ENCODE data around the gene KIF3C. TPM values are rescaled to one million over a fixed set of nuclear protein-coding genes. Genes with fewer than 3 reads are reported as not detected.
A peak's percentile ranks its signal among the peaks of the same experiment; 100 is the strongest.
"Not testable (repeated sequence)": the region's sequence is repeated elsewhere in the genome, so short reads cannot be mapped to it uniquely, and the experiment has no call there.

Gene KIF3C
- total RNA-seq (6.6 TPM), polyA plus RNA-seq (1 to 10 TPM in 1 of 4 donors, under 1 TPM in 3; 0.07 to 1.2 (median 0.68) TPM)

DNA sequence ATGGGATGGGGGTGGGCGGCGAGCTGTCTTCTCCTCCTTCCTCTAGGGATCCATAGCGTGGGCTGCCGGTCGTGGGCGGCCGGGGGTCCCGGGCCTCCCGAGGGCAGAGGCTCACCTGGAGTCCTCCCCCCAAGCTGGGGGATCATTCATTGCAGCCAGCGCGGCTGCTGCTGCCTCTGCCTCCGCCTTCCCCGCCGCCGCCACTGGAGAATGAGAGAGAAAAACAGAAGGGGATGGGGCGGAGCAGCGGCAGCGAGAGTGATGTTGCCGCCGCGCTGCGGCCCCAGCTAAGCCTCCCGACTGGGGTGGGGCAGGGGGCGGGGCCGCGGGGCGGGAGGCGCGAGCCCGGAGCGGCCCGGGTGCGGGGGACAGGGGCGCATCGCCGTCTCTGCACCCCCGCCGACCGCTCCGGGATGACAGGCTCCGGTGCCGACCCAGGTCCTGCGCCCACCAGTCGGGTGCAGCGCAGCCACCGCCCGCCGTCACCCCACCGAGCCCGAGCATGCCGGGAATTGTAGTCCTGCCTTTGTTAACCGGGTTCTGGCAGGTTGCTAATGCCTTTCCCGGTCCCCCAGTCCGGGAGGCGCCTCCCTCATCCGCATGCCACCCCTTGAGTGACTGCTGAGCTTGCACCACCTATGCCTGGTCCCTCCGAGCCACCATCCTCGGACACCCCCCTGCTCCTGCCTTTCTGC, at the start of gene KIF3C:
Gene KIF3C (minus strand): TSS at position 225 of the 695 bp plus-strand sequence. CDS start 580 bp downstream, outside the sequence.
- Histone ChIP-seq H3K9me3 (ENCODE audit: control insufficient read depth in 2 of 2, low read length in 2 of 2) (no peaks in the 10 kb centered on the region), H3K4me1 (ENCODE audit: control insufficient read depth, insufficient read depth, low read length, poor library complexity, severe bottlenecking) (peaks cover 11% of the 10 kb centered on the region), H3K27ac (ENCODE audit: insufficient read depth, low read length, poor library complexity, severe bottlenecking) (peak within 1 kb of the TSS; percentile 55), H3K27me3 (ENCODE audit: control insufficient read depth, insufficient read depth, low read length) (no peaks in the 10 kb centered on the region), H3K36me3 (ENCODE audit: control insufficient read depth, insufficient read depth, low read length) (no peaks in the 10 kb centered on the region), H3K4me3 (ENCODE audit: low read depth, low read length) (no peak within 1 kb of the TSS)
- DNase-seq (peak; percentile 68 to 80 (median 74)), ATAC-seq (ENCODE audit: low read depth in 2 of 2) (peak; percentile 88)
- Mint-ChIP-seq H3K4me3 (peak within 1 kb of the TSS; percentile 89 to 95 (median 90)), H3K27ac (peak within 1 kb of the TSS; percentile 54 to 87 (median 73)), H3K9me3 (no peaks in the 10 kb centered on the region), H3K27me3 (peaks cover 7% of the 10 kb centered on the region), H3K36me3 (peaks cover 7% of the 10 kb centered on the region), H3K4me1 (peaks cover 5 to 39% (median 20%) of the 10 kb centered on the region in 4 donors)

GRCh38 chr2:26028083-26028482, 45.8 kb upstream of the KIF3C start:
- not testable (repeated sequence) for H3K9me3 ChIP-seq (ENCODE audit: control insufficient read depth in 2 of 2, low read length in 2 of 2); H3K9me3 Mint-ChIP-seq; H3K4me3 ChIP-seq (ENCODE audit: low read depth, low read length); H3K36me3 ChIP-seq (ENCODE audit: control insufficient read depth, insufficient read depth, low read length); H3K27ac ChIP-seq (ENCODE audit: insufficient read depth, low read length, poor library complexity, severe bottlenecking); ATAC-seq (ENCODE audit: low read depth in 2 of 2); H3K27me3 ChIP-seq (ENCODE audit: control insufficient read depth, insufficient read depth, low read length); H3K36me3 Mint-ChIP-seq; H3K4me1 Mint-ChIP-seq; H3K27me3 Mint-ChIP-seq; H3K4me1 ChIP-seq (ENCODE audit: control insufficient read depth, insufficient read depth, low read length, poor library complexity, severe bottlenecking); H3K27ac Mint-ChIP-seq; H3K4me3 Mint-ChIP-seq; DNase-seq

DNA sequence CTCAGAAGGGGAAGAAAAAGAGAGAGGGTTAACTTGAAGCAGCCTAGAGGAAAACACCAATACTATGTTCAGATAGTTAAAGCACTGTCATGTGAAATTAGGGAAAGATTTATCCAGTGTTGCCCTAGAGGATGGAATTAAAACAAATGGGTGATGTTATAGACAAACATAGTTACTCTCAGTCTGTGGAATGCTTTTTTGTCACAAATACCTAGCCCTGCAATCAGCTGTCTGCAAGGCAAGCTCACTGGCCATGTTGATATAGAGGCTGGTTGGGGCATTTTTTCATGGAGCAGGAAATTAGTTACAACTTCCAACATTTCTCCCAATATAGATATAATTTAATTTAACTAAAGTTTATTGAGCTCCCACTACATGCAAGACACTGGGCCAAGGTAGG, 43.2 kb upstream of the KIF3C start:
- no peaks in the 10 kb centered on the region for H3K4me1 ChIP-seq (ENCODE audit: control insufficient read depth, insufficient read depth, low read length, poor library complexity, severe bottlenecking)
- no peak for ATAC-seq (ENCODE audit: low read depth in 2 of 2)
- no peaks in the 10 kb centered on the region for H3K27me3 ChIP-seq (ENCODE audit: control insufficient read depth, insufficient read depth, low read length)
- H3K36me3 Mint-ChIP-seq, result no peaks in the 10 kb centered on the region
- H3K27me3 Mint-ChIP-seq, result no peaks in the 10 kb centered on the region
- no peaks in the 10 kb centered on the region for H3K9me3 Mint-ChIP-seq
- H3K4me3 Mint-ChIP-seq, result no peak overlapping the region
- no peaks in the 10 kb centered on the region for H3K4me1 Mint-ChIP-seq
- H3K27ac ChIP-seq (ENCODE audit: insufficient read depth, low read length, poor library complexity, severe bottlenecking), result no peak overlapping the region
- H3K36me3 ChIP-seq (ENCODE audit: control insufficient read depth, insufficient read depth, low read length), result no peaks in the 10 kb centered on the region
- DNase-seq, result no peak
- H3K4me3 ChIP-seq (ENCODE audit: low read depth, low read length), result no peak overlapping the region
- no peak overlapping the region for H3K27ac Mint-ChIP-seq
- no peaks in the 10 kb centered on the region for H3K9me3 ChIP-seq (ENCODE audit: control insufficient read depth in 2 of 2, low read length in 2 of 2)

- no peaks in the 10 kb centered on the region for H3K4me1 ChIP-seq (ENCODE audit: control insufficient read depth, insufficient read depth, low read length, poor library complexity, severe bottlenecking)
- no peaks in the 10 kb centered on the region for H3K4me1 Mint-ChIP-seq
- no peaks in the 10 kb centered on the region for H3K9me3 ChIP-seq (ENCODE audit: control insufficient read depth in 2 of 2, low read length in 2 of 2)
- no peak overlapping the region for H3K27ac ChIP-seq (ENCODE audit: insufficient read depth, low read length, poor library complexity, severe bottlenecking)
- DNase-seq, result no peak
- H3K4me3 Mint-ChIP-seq, result no peak overlapping the region
- no peak for ATAC-seq (ENCODE audit: low read depth in 2 of 2)
- no peaks in the 10 kb centered on the region for H3K9me3 Mint-ChIP-seq
- H3K36me3 Mint-ChIP-seq, result no peaks in the 10 kb centered on the region
- H3K36me3 ChIP-seq (ENCODE audit: control insufficient read depth, insufficient read depth, low read length), result no peaks in the 10 kb centered on the region
- no peak overlapping the region for H3K27ac Mint-ChIP-seq
- no peaks in the 10 kb centered on the region for H3K27me3 Mint-ChIP-seq
- no peak overlapping the region for H3K4me3 ChIP-seq (ENCODE audit: low read depth, low read length)
- H3K27me3 ChIP-seq (ENCODE audit: control insufficient read depth, insufficient read depth, low read length), result no peaks in the 10 kb centered on the region
Observed at GRCh38 chr2:26024260-26024659, 42.0 kb upstream of the KIF3C start.

DNA sequence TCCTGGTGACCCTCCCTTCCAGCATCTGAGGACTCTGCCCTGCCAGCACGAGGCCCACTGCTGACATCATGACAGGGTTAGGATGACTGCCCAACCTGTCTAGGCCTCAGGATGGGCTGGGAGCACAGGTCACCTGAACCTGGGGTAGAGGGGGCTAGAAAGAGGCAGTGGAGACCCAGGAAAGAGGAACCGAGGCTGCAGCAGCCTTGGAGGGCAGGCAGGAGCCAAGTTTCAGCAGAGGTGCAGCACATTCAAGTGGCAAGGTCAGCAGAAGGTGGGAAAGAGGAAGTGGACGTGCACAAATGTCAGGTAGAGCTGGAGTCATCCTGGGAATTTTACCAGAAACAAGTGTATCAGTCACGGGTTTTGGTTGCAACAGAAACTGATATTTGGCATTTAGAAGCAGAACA, 37.9 kb upstream of the KIF3C start:
- Mint-ChIP-seq H3K27ac (no peak overlapping the region), H3K4me3 (no peak overlapping the region)

GRCh38 chr2:26018184-26019055, 36.1 kb upstream of the KIF3C start:
- Histone ChIP-seq H3K36me3 (ENCODE audit: control insufficient read depth, insufficient read depth, low read length) (no peaks in the 10 kb centered on the region), H3K4me3 (ENCODE audit: low read depth, low read length) (no peak overlapping the region), H3K27me3 (ENCODE audit: control insufficient read depth, insufficient read depth, low read length) (no peaks in the 10 kb centered on the region), H3K4me1 (ENCODE audit: control insufficient read depth, insufficient read depth, low read length, poor library complexity, severe bottlenecking) (no peaks in the 10 kb centered on the region), H3K27ac (ENCODE audit: insufficient read depth, low read length, poor library complexity, severe bottlenecking) (no peak overlapping the region), H3K9me3 (ENCODE audit: control insufficient read depth in 2 of 2, low read length in 2 of 2) (no peaks in the 10 kb centered on the region)
- Mint-ChIP-seq H3K9me3 (no peaks in the 10 kb centered on the region), H3K4me3 (no peak overlapping the region), H3K27ac (peak overlapping the region in 1 of 3 donors; percentile 22), H3K4me1 (no peaks in the 10 kb centered on the region), H3K36me3 (no peaks in the 10 kb centered on the region), H3K27me3 (no peaks in the 10 kb centered on the region)
- DNase-seq (peak in 1 of 3 donors; percentile 73), ATAC-seq (ENCODE audit: low read depth in 2 of 2) (peak; percentile 69 to 73)

More for the DNA sequence above, 37.9 kb upstream of the KIF3C start:
- Mint-ChIP-seq H3K36me3 (no peaks in the 10 kb centered on the region), H3K4me1 (no peaks in the 10 kb centered on the region), H3K9me3 (no peaks in the 10 kb centered on the region), H3K27me3 (no peaks in the 10 kb centered on the region)
- H3K27me3 ChIP-seq (ENCODE audit: control insufficient read depth, insufficient read depth, low read length), result no peaks in the 10 kb centered on the region
- ATAC-seq (ENCODE audit: low read depth in 2 of 2), result no peak
- no peak overlapping the region for H3K4me3 ChIP-seq (ENCODE audit: low read depth, low read length)
- no peaks in the 10 kb centered on the region for H3K9me3 ChIP-seq (ENCODE audit: control insufficient read depth in 2 of 2, low read length in 2 of 2)
- H3K36me3 ChIP-seq (ENCODE audit: control insufficient read depth, insufficient read depth, low read length), result no peaks in the 10 kb centered on the region
- H3K27ac ChIP-seq (ENCODE audit: insufficient read depth, low read length, poor library complexity, severe bottlenecking), result no peak overlapping the region
- H3K4me1 ChIP-seq (ENCODE audit: control insufficient read depth, insufficient read depth, low read length, poor library complexity, severe bottlenecking), result no peaks in the 10 kb centered on the region
- no peak for DNase-seq

- Mint-ChIP-seq H3K36me3 (no peaks in the 10 kb centered on the region), H3K4me1 (no peaks in the 10 kb centered on the region), H3K27ac (peak overlapping the region in 1 of 3 donors; percentile 54), H3K9me3 (no peaks in the 10 kb centered on the region), H3K4me3 (no peak overlapping the region), H3K27me3 (no peaks in the 10 kb centered on the region)
- no peak overlapping the region for H3K4me3 ChIP-seq (ENCODE audit: low read depth, low read length)
- no peak for DNase-seq
- no peaks in the 10 kb centered on the region for H3K36me3 ChIP-seq (ENCODE audit: control insufficient read depth, insufficient read depth, low read length)
- ATAC-seq (ENCODE audit: low read depth in 2 of 2), result no peak
- no peaks in the 10 kb centered on the region for H3K4me1 ChIP-seq (ENCODE audit: control insufficient read depth, insufficient read depth, low read length, poor library complexity, severe bottlenecking)
- H3K9me3 ChIP-seq (ENCODE audit: control insufficient read depth in 2 of 2, low read length in 2 of 2), result no peaks in the 10 kb centered on the region
- no peak overlapping the region for H3K27ac ChIP-seq (ENCODE audit: insufficient read depth, low read length, poor library complexity, severe bottlenecking)
- no peaks in the 10 kb centered on the region for H3K27me3 ChIP-seq (ENCODE audit: control insufficient read depth, insufficient read depth, low read length)
Observed at GRCh38 chr2:26017464-26018183, 35.3 kb upstream of the KIF3C start.

All from CD4-positive, CD25-positive, alpha-beta regulatory T cell (primary cell).